ENCODE data around the gene ATP2B1.

- no peak for TF ChIP-seq CTCF (conservative IDR thresholded peaks at IDR 0.05; ENCODE audit: low read length)
- no peak for TF ChIP-seq EZH2phosphoT487 (IDR thresholded peaks at IDR 0.05; ENCODE audit: borderline replicate concordance)
These were observed 63.2 kb downstream of the ATP2B1 start for GRCh38 chr12:89645434-89645833.
